ENCODE results near the gene ARV1.

DNA sequence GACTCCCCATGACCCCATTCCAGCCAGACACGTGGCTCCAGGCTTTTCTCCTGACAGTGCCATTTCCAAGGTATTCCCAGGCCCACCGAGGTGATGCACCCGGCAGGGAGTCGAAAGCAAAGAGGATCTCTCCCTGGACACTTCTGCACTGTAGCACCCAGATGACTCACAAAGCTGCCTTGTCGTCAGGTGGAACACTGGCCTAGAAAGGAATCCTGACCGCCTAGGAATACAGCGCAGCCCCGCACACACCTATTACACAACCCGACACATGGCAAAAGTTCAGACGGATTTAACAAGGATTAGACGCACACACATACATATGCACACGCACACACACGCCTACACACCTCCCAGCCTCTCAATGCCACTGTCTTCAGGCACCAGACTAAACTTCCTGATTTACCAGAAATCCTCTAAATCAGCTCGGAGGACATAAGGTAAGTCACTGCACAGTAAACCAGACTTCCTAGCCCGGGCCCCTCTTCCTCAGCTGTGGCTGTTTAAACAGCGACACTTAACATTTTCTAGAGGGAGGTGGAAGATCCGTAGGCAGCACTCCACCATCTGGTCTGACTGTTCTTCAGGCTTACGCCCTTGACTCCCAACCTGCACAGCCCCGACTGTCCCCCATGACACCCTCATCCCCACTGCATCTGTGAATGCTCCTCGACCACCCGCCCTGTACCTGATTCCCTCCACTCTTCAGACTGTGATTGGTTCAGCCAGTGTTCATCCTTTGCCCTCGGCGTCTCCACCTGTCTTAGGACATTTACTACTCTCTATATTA, 48.4 kb downstream of the ARV1 start:
- no peak for TF ChIP-seq RCOR1 (IDR thresholded peaks at IDR 0.05; ENCODE audit: low read depth, low read length)
- TF ChIP-seq POLR2A (IDR thresholded peaks at IDR 0.05; ENCODE audit: low read length): no peak
- no peak for TF ChIP-seq CTCF (IDR thresholded peaks at IDR 0.05)
- TF ChIP-seq, protein P1, sequence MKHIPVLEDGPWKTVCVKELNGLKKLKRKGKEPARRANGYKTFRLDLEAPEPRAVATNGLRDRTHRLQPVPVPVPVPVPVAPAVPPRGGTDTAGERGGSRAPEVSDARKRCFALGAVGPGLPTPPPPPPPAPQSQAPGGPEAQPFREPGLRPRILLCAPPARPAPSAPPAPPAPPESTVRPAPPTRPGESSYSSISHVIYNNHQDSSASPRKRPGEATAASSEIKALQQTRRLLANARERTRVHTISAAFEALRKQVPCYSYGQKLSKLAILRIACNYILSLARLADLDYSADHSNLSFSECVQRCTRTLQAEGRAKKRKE (CRISPR knock-in tag; IDR thresholded peaks at IDR 0.05; ENCODE audit: low read depth): no peak
- TF ChIP-seq SMC3 (IDR thresholded peaks at IDR 0.05): no peak
- TF ChIP-seq MAZ (IDR thresholded peaks at IDR 0.05; ENCODE audit: borderline replicate concordance, low read depth, low read length): no peak
- TF ChIP-seq FOSL2 (IDR thresholded peaks at IDR 0.05): no peak
- no peak for TF ChIP-seq FOSL2 (CRISPR knock-in tag; IDR thresholded peaks at IDR 0.05)
- TF ChIP-seq CBX2 (IDR thresholded peaks at IDR 0.05; ENCODE audit: borderline replicate concordance, low read depth): no peak
- no peak for TF ChIP-seq ESRRA (IDR thresholded peaks at IDR 0.05; ENCODE audit: borderline replicate concordance, low read length)
- no peak for TF ChIP-seq MAFK (IDR thresholded peaks at IDR 0.05; ENCODE audit: partially characterized antibody)
- no peak for TF ChIP-seq EP300 (IDR thresholded peaks at IDR 0.05)
- no peak for TF ChIP-seq KDM1A (IDR thresholded peaks at IDR 0.05; ENCODE audit: low read depth)
- TF ChIP-seq HMGXB4 (CRISPR knock-in tag; IDR thresholded peaks at IDR 0.05; ENCODE audit: borderline replicate concordance): no peak
- no peak for TF ChIP-seq HDAC2 (IDR thresholded peaks at IDR 0.05)

All from A549 (cell line).